IPS DF 4.7 (cell line): Measurements from ENCODE around the gene HELZ.

Experiments
- DNase-seq: peaks from one replicate; pipeline ENCODE4 v3.0.0-alpha.2; 2013; ENCODE audit warnings: low spot score; ENCODE audit errors: extremely low read depth

Gene HELZ

DNA sequence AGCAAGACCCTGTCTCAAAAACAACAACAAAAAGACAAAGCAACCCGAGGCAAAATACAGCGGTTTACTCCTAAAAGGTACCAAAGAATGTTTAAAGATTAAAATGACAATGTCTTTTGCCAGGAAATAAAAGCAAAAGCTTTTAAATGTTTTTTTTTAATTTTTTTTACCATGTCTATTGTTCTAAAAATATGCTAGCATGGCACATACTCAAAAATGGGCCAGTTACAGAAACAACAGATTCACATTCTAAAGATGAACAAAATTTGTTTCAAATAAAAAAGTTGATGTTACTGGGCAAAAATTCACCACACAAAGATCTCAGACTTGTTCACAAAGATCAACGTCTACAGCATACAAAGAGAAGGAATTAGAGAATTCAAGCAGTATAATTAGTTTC is 159.6 kb downstream of the HELZ start:
- DNase-seq = no peak

DNA sequence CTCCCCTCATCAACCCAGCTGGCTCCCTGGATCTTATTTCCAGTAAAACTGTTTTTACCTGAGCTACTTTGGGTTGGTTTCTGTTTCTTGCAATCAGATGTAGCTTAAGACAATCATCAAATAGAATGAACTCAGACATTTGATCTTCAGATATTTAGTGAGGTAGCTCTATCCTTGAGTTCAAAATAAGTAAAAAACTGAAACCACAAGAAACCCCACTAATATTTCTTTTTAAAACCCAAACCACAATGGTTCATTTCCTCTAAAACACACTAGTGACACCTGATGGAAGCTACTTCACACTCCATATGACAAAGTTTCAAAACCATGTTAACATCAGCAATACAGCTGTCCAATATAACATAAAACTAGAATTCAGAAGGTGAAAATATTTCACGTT is 162.9 kb downstream of the HELZ start:
- DNase-seq = no peak

DNA sequence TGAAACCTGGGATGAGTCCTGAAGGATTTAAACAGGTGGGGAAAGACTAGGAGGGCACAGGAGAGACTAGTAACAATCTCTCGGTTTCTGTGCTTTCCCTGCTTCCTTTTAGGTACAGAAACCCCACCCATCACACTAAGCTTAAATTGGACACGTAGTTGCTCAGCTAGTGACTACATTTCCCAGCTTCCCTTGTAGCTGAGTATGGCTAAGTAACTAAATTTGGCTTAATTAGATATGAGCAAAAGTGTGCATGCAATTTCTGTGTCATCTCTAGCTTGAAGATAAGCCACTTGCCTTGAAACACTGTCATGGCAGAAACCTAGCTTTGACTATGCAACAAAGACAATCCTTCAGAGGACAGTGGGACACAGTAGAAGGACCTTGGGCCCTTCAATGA is 164.2 kb downstream of the HELZ start:
- DNase-seq = no peak

DNA sequence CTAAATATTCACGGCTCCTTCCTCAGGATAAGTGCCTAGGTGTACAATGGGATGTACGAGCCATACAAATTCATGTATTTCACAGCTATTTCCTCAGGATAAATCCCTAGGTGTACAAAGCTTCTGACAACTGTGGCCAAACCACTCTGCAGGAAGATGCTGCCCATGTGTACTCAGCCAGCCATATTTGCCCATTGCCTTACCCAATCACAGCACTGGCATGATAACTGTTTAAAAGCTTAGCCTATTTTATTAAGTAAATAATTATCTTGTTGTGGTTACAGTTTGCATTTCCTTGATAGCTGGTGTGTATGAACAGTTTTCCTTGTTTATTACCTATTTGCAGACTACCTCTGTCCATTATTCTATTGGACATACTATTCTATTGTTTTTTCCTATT is 165.5 kb downstream of the HELZ start:
- no peak for DNase-seq

DNA sequence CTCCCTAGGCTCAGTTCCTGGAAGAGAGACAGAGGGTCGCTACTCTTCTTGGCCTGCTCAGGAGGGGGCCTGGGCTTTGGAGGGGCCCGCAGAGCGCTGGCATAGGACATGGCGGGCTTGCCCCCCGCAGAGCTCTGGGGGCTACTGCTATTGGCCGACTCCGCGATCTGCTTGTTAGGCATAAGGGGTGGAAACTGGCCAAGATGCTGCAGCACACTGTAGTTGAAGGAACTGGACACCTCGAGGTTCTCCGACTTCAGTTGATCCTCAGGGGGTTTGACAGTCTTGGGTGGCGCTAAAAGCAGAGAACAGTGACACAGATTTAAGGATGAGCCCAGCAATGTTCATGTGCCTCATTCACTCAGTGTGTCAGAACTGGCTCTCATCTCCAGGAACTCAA is 166.7 kb downstream of the HELZ start:
- no peak for DNase-seq

DNA sequence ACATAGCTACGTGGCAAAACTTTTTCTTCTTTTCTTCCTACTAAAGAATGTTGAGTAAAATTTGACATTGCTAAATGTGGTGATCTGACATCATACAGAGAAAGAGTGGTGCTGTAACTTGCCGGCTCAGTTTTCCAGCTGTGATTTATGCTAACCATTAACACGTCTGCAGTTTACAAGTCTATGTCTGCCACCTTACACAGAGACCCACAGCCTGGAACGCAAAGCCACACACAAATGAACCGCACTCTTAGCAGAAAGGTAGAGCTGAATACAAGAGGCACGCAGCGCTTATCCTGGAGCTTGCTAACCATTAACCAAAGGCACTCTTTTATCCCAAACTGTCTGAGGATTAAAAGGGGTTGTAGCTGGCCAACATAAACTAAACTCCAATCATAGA is 168.7 kb downstream of the HELZ start:
- DNase-seq = no peak

DNA sequence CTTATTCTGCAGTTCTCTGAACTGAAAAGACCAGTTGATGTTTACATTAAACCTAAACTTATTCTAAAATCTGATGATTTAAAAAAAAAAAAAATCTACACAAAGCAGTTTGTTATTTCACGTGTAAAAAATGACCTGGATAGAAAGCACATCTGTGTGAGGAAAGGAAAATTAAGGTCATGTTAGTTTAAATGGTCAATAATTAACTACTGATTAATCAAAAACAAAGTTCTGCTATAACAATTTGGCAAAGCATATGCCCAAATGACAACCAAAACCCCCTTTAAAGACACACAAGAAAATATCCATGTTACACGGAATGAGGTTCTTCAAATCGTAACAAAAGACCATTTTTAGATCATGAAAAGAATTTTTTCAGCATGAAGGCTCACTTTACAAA is 170.2 kb downstream of the HELZ start:
- DNase-seq = no peak

DNA sequence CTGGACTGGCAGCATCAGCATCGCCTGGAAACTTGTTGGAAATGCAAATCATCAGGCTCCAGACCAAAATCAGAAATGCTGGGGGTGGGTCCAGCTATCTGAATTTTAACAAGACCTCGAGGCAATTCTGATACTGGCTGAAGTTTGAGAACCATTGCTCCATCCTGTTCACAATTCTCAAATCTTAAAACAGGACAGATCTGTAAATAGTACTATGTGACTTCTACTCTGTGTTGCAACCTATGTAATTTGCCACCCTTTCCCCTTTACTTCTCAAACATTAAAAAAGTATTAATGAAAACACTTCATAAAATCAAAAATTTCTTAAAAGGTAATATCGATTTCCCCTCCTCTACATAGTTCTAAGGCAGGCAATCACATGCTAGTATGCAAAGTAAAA is 172.1 kb downstream of the HELZ start:
- no peak for DNase-seq

DNA sequence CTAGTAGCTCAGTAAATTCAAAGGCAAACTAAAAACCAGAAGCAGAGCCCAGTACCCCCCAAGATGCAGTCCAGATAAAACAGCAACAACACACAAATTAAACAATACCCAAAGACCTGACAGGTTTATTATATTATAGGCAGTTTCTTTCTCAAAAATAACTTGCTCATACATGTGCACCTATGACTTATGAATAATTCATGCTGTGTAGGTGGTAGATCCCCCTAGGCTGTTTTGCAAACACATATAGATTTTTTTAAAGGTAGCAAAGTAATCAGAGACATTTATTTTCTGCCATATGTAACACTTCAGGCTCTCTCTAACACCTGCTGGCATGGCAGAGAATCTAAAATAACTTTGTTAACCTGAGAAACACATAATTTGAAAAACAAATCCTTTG is 173.4 kb downstream of the HELZ start:
- no peak for DNase-seq

DNA sequence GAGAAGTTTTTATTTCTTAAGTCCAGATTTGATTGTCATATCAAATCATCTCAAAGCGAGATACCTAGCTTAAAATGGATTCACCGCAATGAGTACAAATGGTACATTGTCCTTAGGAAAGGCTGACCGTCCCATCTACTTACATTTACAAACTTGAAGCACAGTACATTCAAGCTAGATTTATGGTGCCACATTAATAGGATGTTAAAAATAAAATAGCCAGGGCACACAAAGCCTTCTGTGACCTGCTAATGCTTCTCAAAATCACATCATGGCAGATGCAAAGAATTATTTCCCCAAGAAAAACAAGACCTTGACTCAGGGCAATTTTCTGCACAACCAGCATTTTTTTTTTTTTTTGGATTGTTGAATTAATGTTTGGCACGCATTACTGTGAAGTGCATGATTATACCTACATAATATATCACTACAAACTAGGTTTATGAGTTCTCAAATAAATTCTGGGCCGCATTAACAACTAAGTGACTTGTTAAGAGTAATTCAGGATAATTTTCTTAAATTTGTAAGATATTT is 175.3 kb downstream of the HELZ start:
- no peak for DNase-seq

DNA sequence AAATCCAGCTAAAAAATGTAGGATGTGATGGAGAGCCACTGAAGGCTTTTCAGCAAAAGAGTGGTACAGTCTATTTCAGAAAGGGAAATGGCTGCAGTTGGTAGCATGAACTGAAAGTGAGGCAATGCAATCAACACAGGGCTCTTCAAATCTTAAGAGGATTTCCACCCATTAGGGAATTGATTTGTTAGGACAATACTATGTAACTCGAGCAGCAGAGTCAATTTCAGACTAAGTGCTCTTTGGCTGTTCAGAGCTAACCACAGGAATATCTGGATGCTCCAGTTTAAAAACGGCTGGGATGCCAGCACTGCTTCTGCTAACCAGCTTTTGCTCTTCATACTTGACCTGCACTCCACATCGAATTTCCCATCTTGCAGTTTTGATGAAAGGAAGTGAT is 176.0 kb downstream of the HELZ start:
- no peak for DNase-seq

DNA sequence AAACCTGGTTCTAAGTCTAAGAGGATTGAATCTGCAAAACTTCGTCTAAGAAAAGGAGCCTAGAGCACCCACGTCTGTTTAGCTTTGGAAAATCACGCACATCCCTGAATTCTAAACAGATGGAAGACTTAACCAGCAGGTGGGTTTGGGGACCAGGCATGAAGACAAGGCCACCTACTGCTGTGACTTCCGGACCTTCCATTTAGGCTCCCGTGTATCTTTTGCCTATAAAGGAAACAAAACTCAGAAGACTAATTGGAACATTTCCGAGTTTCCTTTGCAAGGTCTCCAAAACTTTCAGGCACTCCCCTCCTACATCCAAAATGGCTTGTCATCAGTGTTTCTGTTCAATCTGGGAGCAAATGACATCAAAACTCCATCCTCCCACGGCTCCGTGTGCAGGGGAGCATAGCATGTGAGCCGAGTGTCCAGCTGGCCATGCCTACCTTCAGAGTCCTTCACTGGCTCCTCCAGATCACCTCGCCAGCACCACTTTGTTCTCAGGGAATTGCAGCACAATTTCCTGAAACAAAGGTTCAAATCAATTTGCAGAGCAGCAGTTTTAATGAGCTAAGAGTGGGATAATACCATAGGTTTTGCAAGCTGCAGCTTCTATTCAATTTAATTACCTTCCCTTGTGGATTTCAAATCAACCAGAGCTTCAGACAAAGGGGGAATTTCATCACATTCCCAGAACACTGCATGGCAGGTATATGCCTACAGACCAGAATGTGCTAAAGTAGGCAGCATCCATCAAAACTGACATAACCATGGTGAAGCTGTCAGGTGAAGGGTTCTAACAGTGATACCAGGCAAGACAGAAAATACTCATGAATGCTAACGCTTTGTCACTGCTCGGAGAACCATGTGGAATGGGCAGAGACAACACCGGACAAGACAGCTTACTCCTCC is 177.2 kb downstream of the HELZ start:
- DNase-seq = no peak

DNA sequence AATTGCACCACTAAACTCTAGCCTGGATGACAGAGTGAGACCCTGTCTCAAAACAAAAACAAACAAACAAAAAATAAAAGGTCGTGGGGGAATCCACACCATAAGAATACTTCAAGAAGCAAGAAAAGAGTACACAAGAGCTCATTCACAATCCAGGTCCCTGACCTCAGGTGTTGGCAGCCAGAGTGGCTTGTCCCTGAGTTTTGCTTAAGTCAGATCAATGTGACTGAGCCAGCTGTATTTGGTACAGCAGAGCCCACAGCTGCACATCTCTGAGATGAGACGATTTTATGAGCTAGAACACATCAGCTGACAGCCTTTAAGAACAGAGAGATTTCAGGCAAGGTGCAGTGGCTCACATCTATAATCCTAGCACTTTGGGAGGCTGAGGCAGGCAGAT is 178.3 kb downstream of the HELZ start:
- no peak for DNase-seq

DNA sequence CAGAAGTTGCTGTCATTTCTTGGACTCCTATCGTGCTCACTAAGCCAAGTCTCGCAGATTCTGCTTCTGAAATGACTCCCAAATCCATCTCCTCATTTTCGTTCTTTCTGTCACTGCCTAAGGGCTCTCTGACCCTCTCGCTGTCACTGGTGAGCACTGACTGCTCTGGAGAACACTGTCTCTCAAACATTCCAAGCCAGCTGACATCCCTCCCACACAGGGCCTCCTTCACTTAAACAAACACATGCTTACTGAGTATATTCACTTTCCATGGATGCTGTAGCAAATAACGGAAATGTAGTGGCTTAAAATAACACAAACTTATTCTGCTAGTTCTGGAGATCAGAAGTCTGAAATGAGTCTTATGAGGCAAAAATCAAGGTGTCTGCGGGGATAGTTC is 181.9 kb downstream of the HELZ start:
- no peak for DNase-seq

DNA sequence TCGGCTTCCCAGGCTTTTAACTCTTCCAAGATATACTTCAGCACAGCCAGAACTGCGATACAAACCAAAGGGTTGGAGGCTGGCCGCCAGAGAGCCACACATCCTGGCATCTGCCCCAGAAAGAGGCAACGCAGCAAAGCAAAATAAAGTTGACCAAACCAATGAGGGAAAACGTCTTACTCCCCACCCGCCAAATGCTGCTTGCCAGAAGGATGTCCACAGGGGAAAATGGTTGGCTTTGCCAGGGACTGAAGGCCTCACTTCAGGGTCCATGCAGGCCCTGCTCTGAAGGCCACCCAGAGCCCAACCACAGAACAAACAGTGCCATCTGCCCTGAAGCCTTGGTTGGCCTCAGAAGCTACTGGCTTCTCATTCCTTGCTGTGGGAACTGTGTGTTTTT is 185.6 kb downstream of the HELZ start:
- no peak for DNase-seq

DNA sequence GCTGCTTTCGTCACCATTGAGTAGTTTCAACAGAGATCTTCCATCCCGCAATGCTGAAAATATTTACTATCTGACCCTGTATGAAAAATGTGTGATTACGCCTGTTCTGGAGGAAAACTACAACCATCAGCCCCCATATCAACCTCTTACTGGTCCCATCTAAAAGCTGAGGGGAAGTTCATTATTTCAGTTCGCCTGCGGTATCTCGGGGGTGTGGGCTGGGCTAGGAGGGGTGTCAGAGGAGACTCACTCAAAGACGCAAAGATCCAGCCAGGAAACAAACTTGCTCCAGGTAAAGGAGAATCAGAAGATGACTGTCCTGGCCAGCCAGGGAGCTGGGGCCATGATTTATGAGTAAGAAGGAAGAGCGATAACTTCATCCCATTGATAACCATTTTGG is 187.0 kb downstream of the HELZ start:
- DNase-seq = no peak

DNA sequence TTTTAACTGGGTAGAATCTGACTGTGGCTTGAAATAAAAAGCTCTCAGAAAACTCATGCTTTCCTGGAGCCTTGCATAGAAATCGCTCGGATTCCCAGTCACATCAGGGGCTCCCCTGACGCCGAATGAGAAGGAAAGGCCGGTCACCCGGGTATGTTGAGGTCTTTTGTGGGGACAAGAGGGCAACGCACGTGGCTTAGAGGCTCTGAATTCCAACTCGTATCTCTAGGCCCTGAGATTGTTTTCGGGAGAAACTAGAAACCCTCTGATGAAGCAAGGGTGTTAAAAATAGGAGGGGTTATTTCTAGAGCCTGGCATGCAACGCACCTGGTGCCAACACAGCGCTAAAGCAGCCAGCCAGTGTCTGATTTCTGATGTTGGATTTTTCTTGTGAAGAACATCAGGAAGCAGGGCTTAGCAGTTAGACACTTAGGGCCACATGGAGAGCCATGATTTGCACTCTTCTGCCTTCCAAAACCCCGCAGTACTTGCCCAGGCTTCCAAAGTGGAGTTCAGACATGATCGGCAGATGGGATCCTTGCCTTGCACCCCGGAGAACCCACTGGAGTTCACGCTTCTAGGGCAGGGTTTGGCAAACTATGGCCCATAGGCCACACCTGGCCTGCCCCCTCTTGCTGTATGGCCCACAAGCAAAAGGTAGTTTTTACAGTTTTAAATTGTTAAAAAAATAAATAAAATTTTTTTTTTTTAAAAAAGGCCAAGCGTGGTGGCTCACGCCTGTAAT is 188.1 kb downstream of the HELZ start:
- no peak for DNase-seq

DNA sequence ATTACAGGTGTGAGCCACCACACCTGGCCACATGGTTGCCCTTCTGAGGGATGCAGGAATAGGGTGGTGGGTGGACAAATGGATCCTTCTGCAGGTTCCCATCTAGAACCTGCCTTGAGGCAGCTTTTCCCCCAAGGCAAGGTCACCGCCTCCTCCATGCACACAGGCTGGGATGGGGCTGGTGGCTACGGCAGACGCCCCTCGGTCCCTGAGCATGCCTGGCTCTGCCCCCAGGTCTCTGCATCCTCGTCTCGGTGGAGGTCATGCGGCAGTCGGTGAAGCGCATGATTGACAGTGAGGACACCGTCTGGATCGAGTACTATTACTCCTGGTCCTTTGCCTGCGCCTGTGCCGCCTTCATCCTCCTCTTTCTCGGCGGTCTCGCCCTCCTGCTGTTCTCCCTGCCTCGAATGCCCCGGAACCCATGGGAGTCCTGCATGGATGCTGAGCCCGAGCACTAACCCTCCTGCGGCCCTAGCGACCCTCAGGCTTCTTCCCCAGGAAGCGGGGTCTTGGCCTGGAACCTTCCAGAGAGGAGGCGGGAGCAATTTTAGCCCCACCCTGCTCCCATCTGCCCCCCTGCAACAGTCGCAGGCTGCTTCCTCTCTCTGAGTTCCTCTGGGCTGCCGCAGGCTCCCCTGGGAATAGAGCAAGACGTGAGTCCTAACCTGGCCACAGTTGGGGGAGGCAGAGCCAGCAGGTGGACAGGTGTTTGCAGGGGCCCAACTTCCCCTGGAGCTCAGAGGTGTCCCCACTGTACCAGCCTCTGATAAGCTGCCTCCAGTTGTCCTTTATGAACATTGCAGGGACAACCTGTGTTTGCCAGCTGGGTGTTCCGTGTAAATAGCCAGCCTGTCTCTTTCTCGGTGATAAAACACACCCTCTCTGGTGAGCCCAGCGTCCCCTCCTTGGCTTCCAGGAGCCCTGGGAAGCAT is 188.9 kb downstream of the HELZ start:
- no peak for DNase-seq

DNA sequence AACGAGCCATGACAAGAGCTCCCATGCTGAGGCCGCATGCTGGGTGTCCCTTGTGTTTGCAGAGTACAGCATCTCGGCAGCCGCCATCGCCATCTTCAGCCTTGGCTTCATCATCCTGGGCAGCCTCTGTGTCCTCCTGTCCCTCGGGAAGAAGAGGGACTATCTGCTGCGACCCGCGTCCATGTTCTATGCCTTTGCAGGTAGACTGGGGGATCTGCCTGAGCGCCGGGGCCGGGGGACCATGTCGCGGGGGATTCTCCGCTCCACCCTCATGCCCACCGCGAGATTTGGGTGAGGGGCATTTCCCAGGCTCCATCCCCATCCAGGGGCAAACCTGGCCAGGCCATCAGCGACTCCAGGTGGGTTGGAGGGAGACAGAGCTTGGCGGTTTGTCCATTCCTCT is 190.0 kb downstream of the HELZ start:
- no peak for DNase-seq

DNA sequence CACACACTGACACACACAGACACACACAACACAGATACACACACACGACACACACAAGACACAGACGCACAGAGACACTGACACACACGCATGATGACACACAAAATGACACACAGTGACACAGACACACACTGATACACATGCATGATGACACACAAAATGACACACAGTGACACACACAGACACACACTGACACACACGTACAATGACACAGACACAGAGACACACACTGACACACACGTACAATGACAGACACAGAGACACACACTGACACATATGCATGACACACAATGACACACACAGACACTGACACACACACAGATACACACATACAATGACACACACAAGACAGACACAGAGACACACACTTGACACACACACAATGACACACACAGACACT is 190.4 kb downstream of the HELZ start:
- DNase-seq = no peak

DNA sequence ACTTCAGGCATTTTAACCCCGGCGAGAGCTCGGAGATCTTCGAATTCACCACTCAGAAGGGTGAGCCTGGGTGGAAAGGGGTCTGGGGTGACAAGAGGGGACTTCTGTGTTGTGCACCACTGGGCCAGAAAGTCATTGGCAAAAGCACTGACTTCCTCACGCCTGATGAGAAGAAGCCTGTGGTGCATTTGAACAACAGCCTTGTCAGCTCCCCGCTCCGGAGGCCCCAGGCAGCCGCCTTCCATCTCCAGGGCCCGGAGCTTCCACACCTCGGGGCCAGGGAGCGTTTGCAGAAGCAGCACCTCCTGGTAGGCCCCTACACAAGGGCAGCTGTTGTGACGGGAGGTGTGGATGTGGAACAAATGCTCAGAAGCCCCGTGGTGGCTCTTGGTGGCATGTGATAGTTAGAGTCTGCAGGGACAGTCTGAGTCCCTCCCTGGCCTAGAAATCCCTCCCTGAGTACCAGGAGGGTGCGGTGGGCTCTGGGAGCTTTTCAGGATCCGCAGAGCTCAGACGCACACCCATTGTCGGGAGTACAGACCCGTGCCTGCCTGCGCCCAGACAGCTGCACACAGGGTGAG is 190.9 kb downstream of the HELZ start:
- DNase-seq = no peak
